PC-9 (cell line): Measurements from ENCODE around the gene SLC7A5. TPM values are rescaled to one million over a fixed set of nuclear protein-coding genes. Genes with fewer than 3 reads are reported as not detected.
"Not testable (repeated sequence)": the region's sequence is repeated elsewhere in the genome, so short reads cannot be mapped to it uniquely, and the experiment has no call there.

Experiments used
- BruUV-seq: library from RNA; stranded (reverse); fragments of 400-500 nt; replicated peaks from 2 replicates; lab custom pipeline; 2021; lab: Mats Ljungman, UMichigan
- CTCF ChIA-PET: fragments of 300-600 bp; sonication (Branson Sonifier 250); formaldehyde crosslinking; loops from one replicate; lab custom pipeline; 2022; ENCODE audit warnings: antibody characterized with exemption; lab: Charles Lee
- POLR2A ChIA-PET: fragments of 300-600 bp; sonication (Branson Sonifier 250); formaldehyde crosslinking; loops from one replicate; lab custom pipeline; 2022; ENCODE audit warnings: antibody characterized with exemption; ENCODE audit not compliant: unreplicated experiment; lab: Charles Lee
- DNase-seq, 2 experiments: peaks; one replicate each; pipeline versions ENCODE4 v3.0.0 to v3.0.0-alpha.2; 2015 to 2022; ENCODE audit warnings: mixed read lengths in 1 of 2
- H2AFZ ChIP-seq: fragments of 200-600 bp; sonication (generic); 2 replicates; pipeline ENCODE4 v1.8.1; 2017; ENCODE audit warnings: antibody characterized with exemption
- H3F3A ChIP-seq: fragments of 200-600 bp; sonication (generic); 2 replicates; pipeline ENCODE4 v1.8.1; 2017; ENCODE audit warnings: antibody characterized with exemption, mild to moderate bottlenecking, low read depth; ENCODE audit not compliant: insufficient read depth
- H3K27ac ChIP-seq: fragments of 200-600 bp; sonication (generic); 2 replicates; pipeline ENCODE4 v1.6.1; 2016; ENCODE audit warnings: mixed run types
- H3K27me3 ChIP-seq: fragments of 200-600 bp; sonication (generic); 2 replicates; pipeline ENCODE4 v1.6.1; 2016; ENCODE audit warnings: low read depth, mixed run types; ENCODE audit not compliant: insufficient read depth
- H3K36me3 ChIP-seq: fragments of 200-600 bp; sonication (generic); 2 replicates; pipeline ENCODE4 v1.6.1; 2016; ENCODE audit warnings: low read depth, mixed run types
- H3K4me1 ChIP-seq: fragments of 200-600 bp; sonication (generic); replicated peaks from 2 replicates; pipeline ENCODE4 v1.6.1; 2016; ENCODE audit warnings: mixed run types; ENCODE audit not compliant: insufficient read depth
- H3K4me2 ChIP-seq: fragments of 200-600 bp; sonication (generic); 2 replicates; pipeline ENCODE4 v1.6.1; 2017; ENCODE audit warnings: mixed run types
- H3K4me3 ChIP-seq: fragments of 200-600 bp; sonication (generic); 2 replicates; pipeline ENCODE4 v1.6.1; 2016; ENCODE audit warnings: mixed run types
- H3K79me2 ChIP-seq: fragments of 200-600 bp; sonication (generic); 2 replicates; pipeline ENCODE4 v1.6.1; 2017; ENCODE audit warnings: low read depth, mixed run types
- H3K9me2 ChIP-seq: fragments of 200-600 bp; sonication (generic); 2 replicates; pipeline ENCODE4 v1.8.1; 2017; ENCODE audit warnings: mild to moderate bottlenecking; ENCODE audit not compliant: insufficient read depth
- H3K9me3 ChIP-seq: fragments of 200-600 bp; sonication (generic); 2 replicates; pipeline ENCODE4 v1.8.1; 2016; ENCODE audit warnings: low read depth; ENCODE audit not compliant: insufficient read depth
- H4K20me1 ChIP-seq: fragments of 200-600 bp; sonication (generic); 2 replicates; pipeline ENCODE4 v1.8.1; 2017; ENCODE audit not compliant: insufficient read depth
- EZH2 ChIP-seq: fragments of 200-600 bp; sonication (generic); IDR thresholded peaks from 2 replicates; pipeline ENCODE4 v1.8.0; 2017; ENCODE audit warnings: antibody characterized with exemption, low read depth
- intact Hi-C: fragments of 100-400 bp; cut with micrococcal nuclease; formaldehyde crosslinking; loops from one replicate; pipeline ENCODE4 v1.10.0; 2022; ENCODE audit not compliant: unreplicated experiment
- total RNA-seq: library from RNA; stranded (reverse); gene quantifications from 2 replicates; pipeline ENCODE4 v1.2.3, GENCODE V29; 2021
- TF ChIP-seq, protein P1 (sequence below): fragments of 200-600 bp; sonication (generic); conservative IDR thresholded peaks from 2 replicates; pipeline ENCODE4 v1.6.1; 2017; ENCODE audit warnings: mixed run types, antibody characterized with exemption, mild to moderate bottlenecking, moderate library complexity

Gene SLC7A5
- total RNA-seq, 1 experiment from 2014 or later, result 496 TPM

DNA sequence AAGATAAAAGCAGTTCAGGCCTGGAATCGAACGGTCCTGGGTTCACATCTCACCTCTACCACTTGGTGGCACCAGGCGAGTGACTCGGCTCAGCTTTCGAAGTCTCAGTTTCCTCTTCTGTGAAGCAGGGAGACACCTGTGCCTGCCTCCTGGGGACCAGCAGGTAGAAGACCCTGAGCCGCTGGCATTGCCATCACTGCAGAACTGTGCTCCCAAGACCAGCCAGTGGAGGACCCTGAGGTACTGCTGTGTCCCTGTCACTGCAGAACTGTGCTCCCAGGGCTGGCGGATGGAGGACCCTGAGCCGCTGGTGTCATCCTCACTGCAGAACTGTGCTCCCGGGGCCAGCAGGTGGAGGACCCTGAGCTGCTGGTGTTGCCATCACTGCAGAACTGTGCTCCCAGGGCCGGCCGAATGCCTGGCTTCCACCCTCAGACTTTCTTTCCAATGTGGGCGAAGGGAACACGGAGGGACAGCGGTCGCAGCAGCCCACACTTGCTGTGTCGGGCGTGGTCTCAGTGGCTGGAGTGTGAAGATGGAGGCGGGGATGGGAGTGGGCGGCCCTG, 8.7 kb upstream of the SLC7A5 start:
- Histone ChIP-seq H3K9me2 (no peaks in the 10 kb centered on the region), H3F3A (no peaks in the 10 kb centered on the region), H3K4me3 (no peak overlapping the region), H3K79me2 (no peaks in the 10 kb centered on the region), H2AFZ (no peak overlapping the region), H3K4me1 (no peaks in the 10 kb centered on the region), H3K27ac (no peak overlapping the region), H3K27me3 (no peaks in the 10 kb centered on the region), H3K36me3 (no peaks in the 10 kb centered on the region), H4K20me1 (no peaks in the 10 kb centered on the region), H3K4me2 (no peak overlapping the region), H3K9me3 (no peaks in the 10 kb centered on the region)
- intact Hi-C loops, result no loop called here
- BruUV-seq, result no TSS peak
- ChIA-PET CTCF (interaction anchor here (0.6 kb wide), 1 partner anchor 30 kb away, joined by 3 read pairs; no protein-coding TSS in a partner anchor), POLR2A (no interaction called here)
- no peak for DNase-seq
- TF ChIP-seq, protein P1, sequence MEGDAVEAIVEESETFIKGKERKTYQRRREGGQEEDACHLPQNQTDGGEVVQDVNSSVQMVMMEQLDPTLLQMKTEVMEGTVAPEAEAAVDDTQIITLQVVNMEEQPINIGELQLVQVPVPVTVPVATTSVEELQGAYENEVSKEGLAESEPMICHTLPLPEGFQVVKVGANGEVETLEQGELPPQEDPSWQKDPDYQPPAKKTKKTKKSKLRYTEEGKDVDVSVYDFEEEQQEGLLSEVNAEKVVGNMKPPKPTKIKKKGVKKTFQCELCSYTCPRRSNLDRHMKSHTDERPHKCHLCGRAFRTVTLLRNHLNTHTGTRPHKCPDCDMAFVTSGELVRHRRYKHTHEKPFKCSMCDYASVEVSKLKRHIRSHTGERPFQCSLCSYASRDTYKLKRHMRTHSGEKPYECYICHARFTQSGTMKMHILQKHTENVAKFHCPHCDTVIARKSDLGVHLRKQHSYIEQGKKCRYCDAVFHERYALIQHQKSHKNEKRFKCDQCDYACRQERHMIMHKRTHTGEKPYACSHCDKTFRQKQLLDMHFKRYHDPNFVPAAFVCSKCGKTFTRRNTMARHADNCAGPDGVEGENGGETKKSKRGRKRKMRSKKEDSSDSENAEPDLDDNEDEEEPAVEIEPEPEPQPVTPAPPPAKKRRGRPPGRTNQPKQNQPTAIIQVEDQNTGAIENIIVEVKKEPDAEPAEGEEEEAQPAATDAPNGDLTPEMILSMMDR, result 0 out of 2 replicates have a peak, but pooled peaks have one; percentile 29
- no peak for TF ChIP-seq EZH2

DNA sequence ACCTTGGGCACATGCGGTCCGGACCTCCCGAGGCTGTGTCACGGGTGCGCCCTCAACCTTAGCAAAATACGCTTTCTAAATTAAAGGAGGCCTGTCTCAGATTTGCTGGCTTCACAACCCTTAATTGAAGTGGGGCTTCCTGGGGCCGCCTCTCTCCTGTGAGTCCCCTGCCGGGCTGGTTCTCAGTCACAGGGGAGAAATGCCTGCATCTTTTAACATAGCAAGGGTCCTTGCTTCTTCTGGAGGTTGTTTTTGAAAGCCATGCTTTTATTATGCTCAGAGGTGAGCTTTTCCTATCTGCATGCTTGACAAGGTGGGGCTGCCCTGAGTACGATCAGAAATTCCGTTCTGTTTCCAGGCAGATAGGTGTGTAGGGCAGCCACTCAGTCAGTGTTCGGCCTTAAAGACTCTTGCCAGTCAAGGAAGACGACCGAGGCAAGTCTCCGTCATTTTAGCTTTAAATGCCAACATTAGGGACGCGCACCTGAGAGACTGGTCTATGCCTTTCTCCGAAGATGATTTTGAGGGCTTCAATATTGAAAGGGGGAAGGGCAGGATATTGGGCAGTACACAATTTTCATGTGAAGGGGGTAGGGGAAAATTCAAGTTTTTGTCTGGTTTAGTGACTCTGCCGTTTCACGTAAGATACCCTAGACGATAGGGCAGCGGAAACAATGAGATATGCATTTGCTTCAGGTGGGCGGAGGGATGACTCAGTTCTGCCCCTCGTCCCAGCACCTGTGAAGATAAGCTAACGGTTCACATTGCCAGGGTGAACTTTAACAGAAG, 5.5 kb upstream of the SLC7A5 start:
- peaks cover 9% of the 10 kb centered on the region; the same call in 1 of the 2 replicates for H3F3A ChIP-seq
- POLR2A ChIA-PET, result interaction anchor here (0.7 kb wide), 2 partner anchors 22 to 51 kb away, joined by 6 to 13 read pairs; no protein-coding TSS in a partner anchor
- CTCF ChIA-PET, result no interaction called here
- H3K4me3 ChIP-seq, result no peak overlapping the region
- H3K27me3 ChIP-seq, result no peaks in the 10 kb centered on the region
- no peak for TF ChIP-seq EZH2
- TF ChIP-seq, protein P1, result no peak
- H3K79me2 ChIP-seq, result no peaks in the 10 kb centered on the region
- H2AFZ ChIP-seq, result no peak overlapping the region
- peaks cover 28% of the 10 kb centered on the region for H3K4me1 ChIP-seq
- H3K27ac ChIP-seq, result no peak overlapping the region
- intact Hi-C loops, result loop anchor here (5.0 kb wide), 1 partner anchor 72 kb away; no protein-coding TSS in a partner anchor
- no peaks in the 10 kb centered on the region for H3K9me3 ChIP-seq
- H3K36me3 ChIP-seq, result no peaks in the 10 kb centered on the region
- no peaks in the 10 kb centered on the region for H3K9me2 ChIP-seq
- BruUV-seq, result no TSS peak
- no peaks in the 10 kb centered on the region for H4K20me1 ChIP-seq
- no peak for DNase-seq
- no peak overlapping the region for H3K4me2 ChIP-seq

DNA sequence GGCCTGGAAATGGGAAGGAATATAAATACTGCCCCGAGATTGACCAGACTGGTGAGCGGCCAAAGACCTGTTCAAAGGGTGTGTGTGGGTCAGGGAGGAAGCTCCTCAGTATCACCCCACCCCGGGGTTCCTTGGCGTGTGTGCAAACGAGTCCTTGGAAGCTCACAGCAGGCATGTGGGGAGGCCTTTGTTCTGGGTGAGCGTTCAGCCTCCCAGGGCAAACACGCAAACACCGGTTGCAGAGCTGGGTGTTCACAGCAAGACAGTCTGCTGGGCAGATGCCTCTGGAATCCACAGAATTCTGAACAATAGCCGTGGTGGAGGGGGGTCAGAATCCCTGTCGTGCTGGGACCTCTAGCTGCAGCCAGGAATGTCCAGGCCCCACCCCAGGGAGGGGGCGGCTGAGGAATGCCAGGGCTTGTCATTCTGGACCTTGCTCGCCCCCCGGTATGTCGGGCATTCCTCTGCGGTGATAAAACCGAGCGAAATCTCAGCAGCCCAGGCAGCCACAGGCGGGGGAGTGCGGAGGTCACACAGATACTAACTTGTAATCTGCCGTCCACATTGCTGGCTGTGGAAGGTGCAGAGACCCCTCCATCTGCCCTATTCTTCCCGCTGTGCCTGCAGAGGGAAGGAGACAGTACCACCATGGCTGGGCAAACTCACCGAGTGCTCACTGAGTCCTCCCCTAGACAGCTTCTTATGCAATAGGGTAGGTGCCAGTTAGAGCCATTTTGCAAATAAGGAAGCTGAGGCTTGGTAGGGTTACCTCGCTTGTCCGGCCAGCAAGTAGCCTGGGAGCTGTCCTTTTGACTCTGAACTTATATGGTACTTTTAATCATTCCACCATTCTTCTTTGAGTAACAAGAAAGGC, 1.3 kb upstream of the SLC7A5 start:
- H3F3A ChIP-seq, H3K9me2 ChIP-seq, H3K4me3 ChIP-seq, H2AFZ ChIP-seq, H3K27me3 ChIP-seq, H3K9me3 ChIP-seq, BruUV-seq, H3K36me3 ChIP-seq: not testable (repeated sequence)
- Histone ChIP-seq H3K27ac (peak overlapping the region; percentile 4; the same call in 1 of the 2 replicates), H3K79me2 (peaks cover 35% of the 10 kb centered on the region), H3K4me1 (peaks cover 40% of the 10 kb centered on the region), H3K4me2 (peak overlapping the region; percentile 35), H4K20me1 (peaks cover 16% of the 10 kb centered on the region)
- CTCF ChIA-PET, result interaction anchor here (0.7 to 2.2 kb wide), 7 partner anchors 17 to 234 kb away, joined by 4 to 37 read pairs (median 7); no protein-coding TSS in a partner anchor
- POLR2A ChIA-PET, result interaction anchor here (0.5 to 1.9 kb wide), 4 partner anchors 20 to 903 kb away, joined by 3 to 8 read pairs (median 6); no protein-coding TSS in a partner anchor
- peak; percentile 39 to 96 for DNase-seq
- intact Hi-C loops, result loop anchor here (1.0 to 5.0 kb wide), 6 partner anchors 16 to 234 kb away; no protein-coding TSS in a partner anchor

DNA sequence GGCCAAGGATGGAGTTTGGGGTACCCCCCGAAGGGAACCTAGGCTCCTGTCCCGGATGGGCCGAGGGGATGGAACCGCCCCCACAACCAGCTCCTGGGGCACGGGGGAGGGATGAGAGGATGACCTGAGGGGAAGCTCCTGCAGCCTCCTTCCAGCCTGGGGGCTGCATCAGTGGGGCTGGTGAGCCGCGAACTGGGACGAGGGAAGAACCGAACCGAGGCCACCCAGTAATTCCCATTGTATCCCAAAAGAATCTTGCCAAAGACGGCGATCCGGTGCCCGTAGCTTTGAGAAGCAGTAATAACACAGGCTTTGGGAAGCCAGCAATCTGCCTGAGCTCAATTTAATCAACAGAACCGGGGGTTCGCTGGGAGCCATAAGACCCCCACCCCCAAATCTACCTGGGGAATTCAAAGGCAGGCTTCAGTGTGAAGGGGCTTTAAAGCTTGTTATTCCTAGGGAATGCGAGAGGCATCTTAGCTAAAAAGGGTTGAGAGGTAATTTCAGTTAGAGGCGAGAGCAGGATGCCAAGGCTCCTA, 641 bp upstream of the SLC7A5 start:
- Histone ChIP-seq H4K20me1 (peaks cover 21% of the 10 kb centered on the region), H3K79me2 (peaks cover 42% of the 10 kb centered on the region), H3K4me2 (peak overlapping the region; percentile 41; the same call in 1 of the 2 replicates), H3K4me1 (peaks cover 46% of the 10 kb centered on the region)
- not testable (repeated sequence) for H3K9me2 ChIP-seq, H2AFZ ChIP-seq, H3K9me3 ChIP-seq, DNase-seq, H3K36me3 ChIP-seq, H3F3A ChIP-seq, H3K27ac ChIP-seq, H3K27me3 ChIP-seq, H3K4me3 ChIP-seq, BruUV-seq
- CTCF ChIA-PET, result interaction anchor here (2.2 kb wide), 1 partner anchor 91 kb away, joined by 37 read pairs; no protein-coding TSS in a partner anchor
- POLR2A ChIA-PET, result interaction anchor here (0.5 to 0.7 kb wide), 7 partner anchors 15 to 486 kb away, joined by 3 to 13 read pairs (median 3); no protein-coding TSS in a partner anchor
- intact Hi-C loops, result loop anchor here (2.0 to 5.0 kb wide), 5 partner anchors 77 to 892 kb away; partner anchors contain the start of gene MAP1LC3B
